Measurements from ENCODE around the gene GPR143.

The GPR143 gene

GRCh38 chrX:9767375-9767774, 1.7 kb upstream of the GPR143 start:
- DNase-seq: no peak

- DNase-seq: no peak
Observed at GRCh38 chrX:9765072-9765736, 443 bp downstream of the GPR143 start.

- DNase-seq: no peak
Observed at GRCh38 chrX:9759337-9759736, 6.3 kb downstream of the GPR143 start.

- DNase-seq: no peak
Observed at GRCh38 chrX:9758021-9758638, 7.5 kb downstream of the GPR143 start.

GRCh38 chrX:9757366-9757765, 8.3 kb downstream of the GPR143 start:
- DNase-seq: no peak

- DNase-seq: no peak
Observed at GRCh38 chrX:9749146-9749692, 16.4 kb downstream of the GPR143 start.

- no peak for DNase-seq
Observed at GRCh38 chrX:9747644-9748043, 18.0 kb downstream of the GPR143 start.

GRCh38 chrX:9746148-9746888, 19.3 kb downstream of the GPR143 start:
- no peak for DNase-seq

- DNase-seq: no peak
Observed at GRCh38 chrX:9745417-9746115, 20.1 kb downstream of the GPR143 start.

GRCh38 chrX:9739130-9739529, 26.5 kb downstream of the GPR143 start:
- no peak for DNase-seq

GRCh38 chrX:9738151-9738550, 27.5 kb downstream of the GPR143 start:
- DNase-seq: no peak

- no peak for DNase-seq
Observed at GRCh38 chrX:9737363-9737762, 28.3 kb downstream of the GPR143 start.

GRCh38 chrX:9730752-9731151, 34.9 kb downstream of the GPR143 start:
- DNase-seq: no peak

GRCh38 chrX:9730078-9730477, 35.6 kb downstream of the GPR143 start:
- DNase-seq: no peak

- DNase-seq: no peak
Observed at GRCh38 chrX:9729171-9729885, 36.3 kb downstream of the GPR143 start.

- no peak for DNase-seq
Observed at GRCh38 chrX:9728261-9728660, 37.4 kb downstream of the GPR143 start.

GRCh38 chrX:9724711-9725110, 40.9 kb downstream of the GPR143 start:
- no peak for DNase-seq

GRCh38 chrX:9717376-9717775, 48.3 kb downstream of the GPR143 start:
- no peak for DNase-seq

- DNase-seq: no peak
Observed at GRCh38 chrX:9710332-9710731, 55.3 kb downstream of the GPR143 start.

GRCh38 chrX:9708923-9709553, 56.6 kb downstream of the GPR143 start:
- DNase-seq: peak; percentile 72

GRCh38 chrX:9708086-9708485, 57.6 kb downstream of the GPR143 start:
- DNase-seq: no peak
